HepG2 (cell line): ENCODE results near the gene MCOLN1. TPM values are rescaled to one million over a fixed set of nuclear protein-coding genes. Genes with fewer than 3 reads are reported as not detected.

Experiments
- AGO1 ChIP-seq: fragments of 200-400 bp; formaldehyde crosslinking; IDR thresholded peaks from 2 replicates; pipeline ENCODE4 v1.6.1; 2017; ENCODE audit warnings: mild to moderate bottlenecking, low read depth, low read length, moderate library complexity; ENCODE audit not compliant: poor library complexity, severe bottlenecking
- CCDC6 ChIP-seq: sonication (generic); formaldehyde crosslinking; IDR thresholded peaks from 2 replicates; pipeline ENCODE4 v1.8.1; 2022; ENCODE audit warnings: mild to moderate bottlenecking, missing genetic modification reagents, moderate library complexity
- DZIP1 ChIP-seq: sonication (generic); formaldehyde crosslinking; IDR thresholded peaks from 2 replicates; pipeline ENCODE4 v1.5.0; 2020; ENCODE audit warnings: mild to moderate bottlenecking, missing genetic modification reagents
- FOXA3 ChIP-seq: IDR thresholded peaks from 2 replicates; pipeline ENCODE4 v1.6.1; 2016; ENCODE audit warnings: missing genetic modification reagents, missing compliant biosample characterization
- HIC2 ChIP-seq: sonication (generic); formaldehyde crosslinking; IDR thresholded peaks from 2 replicates; pipeline ENCODE4 v1.9.0; 2022; ENCODE audit warnings: low read depth, missing genetic modification reagents
- KDM6A ChIP-seq: IDR thresholded peaks from 2 replicates; pipeline ENCODE4 v1.6.1; 2016; ENCODE audit warnings: low read depth
- MAF1 ChIP-seq: sonication (generic); formaldehyde crosslinking; IDR thresholded peaks from 2 replicates; pipeline ENCODE4 v1.5.0; 2020; ENCODE audit warnings: missing genetic modification reagents, borderline replicate concordance
- NCOA2 ChIP-seq: sonication (generic); formaldehyde crosslinking; IDR thresholded peaks from 2 replicates; pipeline ENCODE4 v1.8.0; 2022; ENCODE audit warnings: inconsistent platforms
- PHF20 ChIP-seq: sonication (generic); formaldehyde crosslinking; IDR thresholded peaks from 2 replicates; pipeline ENCODE4 v1.5.0; 2020; ENCODE audit warnings: mild to moderate bottlenecking, missing genetic modification reagents
- SETDB1 ChIP-seq: sonication (generic); formaldehyde crosslinking; IDR thresholded peaks from 2 replicates; pipeline ENCODE4 v1.5.1; 2020; ENCODE audit warnings: missing genetic modification reagents, mild to moderate bottlenecking, borderline replicate concordance
- SOX6 ChIP-seq, 2 experiments: fragments of 450-650 bp in 1 of 2; sonication (generic) in 1 of 2; formaldehyde crosslinking in 1 of 2; IDR thresholded peaks; 2 replicates each; pipeline versions ENCODE4 v1.4.0 to v1.6.1; 2017 to 2020; ENCODE audit warnings: antibody characterized with exemption in 1 of 2, mild to moderate bottlenecking in 1 of 2, missing genetic modification reagents in 1 of 2
- SP5 ChIP-seq: IDR thresholded peaks from 2 replicates; pipeline ENCODE4 v1.6.1; 2016; ENCODE audit warnings: low read depth, borderline replicate concordance
- SRSF1 ChIP-seq: fragments of 200-400 bp; formaldehyde crosslinking; optimal IDR thresholded peaks from 2 replicates; pipeline ENCODE3; 2017; ENCODE audit warnings: mild to moderate bottlenecking, low read depth, low read length, moderate library complexity
- SYNCRIP ChIP-seq: fragments of 200-400 bp; formaldehyde crosslinking; IDR thresholded peaks from 2 replicates; pipeline ENCODE4 v1.6.1; 2018; ENCODE audit warnings: mild to moderate bottlenecking, low read depth, low read length; ENCODE audit not compliant: insufficient read depth
- TRAFD1 ChIP-seq: sonication (generic); formaldehyde crosslinking; IDR thresholded peaks from 2 replicates; pipeline ENCODE4 v1.5.1; 2020; ENCODE audit warnings: missing genetic modification reagents, mild to moderate bottlenecking, borderline replicate concordance
- ZBTB3 ChIP-seq: sonication (generic); formaldehyde crosslinking; IDR thresholded peaks from 2 replicates; pipeline ENCODE4 v1.4.0; 2020; ENCODE audit warnings: low read depth, mild to moderate bottlenecking, moderate library complexity, missing genetic modification reagents, borderline replicate concordance
- ZNF354B ChIP-seq: sonication (generic); formaldehyde crosslinking; IDR thresholded peaks from 2 replicates; pipeline ENCODE4 v1.8.0; 2022; ENCODE audit warnings: mild to moderate bottlenecking, missing genetic modification reagents
- ZNF616 ChIP-seq: sonication (generic); formaldehyde crosslinking; IDR thresholded peaks from 2 replicates; pipeline ENCODE4 v1.5.0; 2020; ENCODE audit warnings: low read depth, mild to moderate bottlenecking, missing genetic modification reagents
- ZNF746 ChIP-seq: sonication (generic); formaldehyde crosslinking; IDR thresholded peaks from 2 replicates; pipeline ENCODE4 v1.8.0; 2022; ENCODE audit warnings: mild to moderate bottlenecking, missing genetic modification reagents
- ZNF761 ChIP-seq: sonication (generic); formaldehyde crosslinking; conservative IDR thresholded peaks from 2 replicates; pipeline ENCODE4 v1.4.0; 2020; ENCODE audit warnings: mild to moderate bottlenecking, missing genetic modification reagents
- polyA plus RNA-seq, 8 experiments: library from polyadenylated mRNA; depleted of rRNA in 3 of 8; stranded (reverse) in 7 of 8; unstranded in 1 of 8; fragments of >200 nt; fragmentation: Illumina TruSeq in 4 of 8; extraction: Trizol in 4 of 8; gene quantifications; 2 replicates each; pipeline versions ENCODE4 v1.2.1 to v1.2.3, GENCODE V29; 2011 to 2016; ENCODE audit warnings: low read depth in 4 of 8, missing spikeins in 1 of 8, mixed read lengths in 1 of 8; ENCODE audit not compliant: insufficient read depth in 1 of 8
- total RNA-seq, 5 experiments: library from RNA; depleted of rRNA; stranded (reverse); fragments of >200 nt; fragmentation: Illumina TruSeq; extraction: Trizol; gene quantifications; 2 replicates each; pipeline ENCODE4 v1.2.3, GENCODE V29; 2016; ENCODE audit warnings: low read depth in 1 of 5

Gene MCOLN1
- total and polyA plus RNA-seq, 2 of the 13 experiments (the other 11 are each of a cell fraction or from before 2014, with no cell fraction given): 3.4 to 15.7 TPM

- no peak for TF ChIP-seq ZNF761 (CRISPR knock-in tag)
- no peak for TF ChIP-seq DZIP1 (CRISPR knock-in tag)
- no peak for TF ChIP-seq FOXA3 (CRISPR knock-in tag)
- no peak; the same call in 1 of the 2 replicates for TF ChIP-seq NCOA2 (CRISPR knock-in tag)
- peak; percentile 41 for TF ChIP-seq PHF20 (CRISPR knock-in tag)
- no peak for TF ChIP-seq ZBTB3 (CRISPR knock-in tag)
- TF ChIP-seq TRAFD1 (CRISPR knock-in tag): no peak
- no peak for TF ChIP-seq SETDB1 (CRISPR knock-in tag)
- no peak for TF ChIP-seq SOX6 (IDR thresholded peaks at IDR 0.05)
- no peak for TF ChIP-seq SOX6 (CRISPR knock-in tag; IDR thresholded peaks at IDR 0.05)
- TF ChIP-seq CCDC6 (CRISPR knock-in tag): no peak
- no peak for TF ChIP-seq SRSF1
- TF ChIP-seq HIC2: no peak
- TF ChIP-seq SP5: no peak
- TF ChIP-seq SYNCRIP: no peak
- TF ChIP-seq ZNF746 (CRISPR knock-in tag): no peak
- no peak for TF ChIP-seq KDM6A (CRISPR knock-in tag)
- peak; percentile 65 for TF ChIP-seq AGO1
- TF ChIP-seq ZNF616 (CRISPR knock-in tag): no peak
- TF ChIP-seq ZNF354B: no peak
- no peak for TF ChIP-seq MAF1 (CRISPR knock-in tag)
Measured at GRCh38 chr19:7533925-7534480, 11.6 kb downstream of the MCOLN1 start (continued).
